Measurements from ENCODE around the gene SMIM14. TPM values are rescaled to one million over a fixed set of nuclear protein-coding genes. Genes with fewer than 3 reads are reported as not detected.
"Not testable (repeated sequence)": the region's sequence is repeated elsewhere in the genome, so short reads cannot be mapped to it uniquely, and the experiment has no call there.

Gene SMIM14
- total RNA-seq, 2 experiments from 2014 or later = 7.2 to 7.6 TPM

DNA sequence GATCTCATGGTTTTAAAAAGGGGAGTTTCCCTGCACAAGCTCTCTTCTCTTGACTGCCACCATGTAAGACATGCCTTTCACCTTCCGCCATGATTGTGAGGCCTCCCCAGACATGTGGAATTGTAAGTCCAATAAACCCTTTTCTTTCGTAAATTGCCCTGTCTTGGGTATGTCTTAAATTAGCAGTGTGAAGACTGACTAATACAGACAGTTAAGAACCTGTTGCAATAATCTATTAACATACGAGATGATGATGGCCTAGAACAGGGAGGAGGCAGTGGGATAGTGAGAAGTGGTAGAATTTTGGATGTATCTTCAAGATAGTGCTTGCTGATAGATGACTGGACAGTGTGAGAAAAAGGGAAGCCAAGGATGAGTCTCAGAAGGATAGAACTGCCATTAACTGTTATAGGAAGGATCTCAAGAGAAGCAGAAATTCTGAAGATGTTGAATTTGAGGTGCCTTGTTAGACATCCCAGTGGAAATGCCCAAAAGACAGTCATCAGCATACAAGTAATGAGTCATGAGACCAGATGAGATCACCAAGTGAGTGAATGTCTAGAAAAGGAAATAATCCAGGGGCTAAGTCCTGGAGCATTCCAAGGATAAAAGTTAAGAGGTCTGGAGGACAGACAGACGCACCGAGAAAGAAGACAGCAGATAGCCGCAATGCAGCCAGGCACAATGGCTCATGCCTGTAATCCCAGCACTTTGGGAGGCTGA, 72.6 kb downstream of the SMIM14 start:
- Mint-ChIP-seq H3K36me3 (ENCODE audit: low read depth) (peaks cover 9% of the 10 kb centered on the region), H3K9me3 (peaks cover 8% of the 10 kb centered on the region), H3K4me1 (peaks cover 7% of the 10 kb centered on the region), H3K27ac (no peak overlapping the region), H3K4me3 (no peak overlapping the region), H3K27me3 (no peaks in the 10 kb centered on the region)
- POLR2A ChIA-PET = no interaction called here
- DNase-seq = no peak
- CTCF ChIA-PET = no interaction called here

- Mint-ChIP-seq H3K27ac (no peak overlapping the region), H3K4me3 (no peak overlapping the region), H3K36me3 (ENCODE audit: low read depth) (peaks cover 9% of the 10 kb centered on the region), H3K4me1 (peaks cover 2% of the 10 kb centered on the region), H3K27me3 (no peaks in the 10 kb centered on the region), H3K9me3 (peaks cover 8% of the 10 kb centered on the region)
- CTCF ChIA-PET = no interaction called here
- no peak for DNase-seq
- POLR2A ChIA-PET = no interaction called here
Measured at GRCh38 chr4:39563346-39563847, 75.3 kb downstream of the SMIM14 start.

DNA sequence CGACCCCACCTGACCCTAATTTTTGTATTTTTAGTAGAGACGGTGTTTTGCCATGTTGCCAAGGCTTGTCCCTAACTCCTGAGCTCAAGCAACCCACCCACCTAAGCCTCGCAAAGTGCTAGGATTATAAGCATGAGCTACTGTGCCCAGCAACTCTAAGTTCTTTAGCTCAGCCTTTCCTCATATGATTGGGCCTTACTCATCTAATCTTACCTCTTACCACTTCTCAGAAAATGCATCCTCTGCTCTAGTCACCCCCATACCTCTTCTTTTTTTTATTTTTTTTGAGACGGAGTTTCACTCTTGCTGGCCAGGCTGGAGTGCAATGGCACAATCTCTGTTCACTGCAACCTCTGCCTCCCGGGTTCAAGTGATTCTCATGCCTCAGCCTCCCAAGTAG, 75.9 kb downstream of the SMIM14 start:
- H3K27me3 Mint-ChIP-seq = no peaks in the 10 kb centered on the region
- no peak overlapping the region for H3K27ac Mint-ChIP-seq
- no peak for DNase-seq
- ChIA-PET POLR2A (no interaction called here), CTCF (no interaction called here)
- peaks cover 9% of the 10 kb centered on the region for H3K36me3 Mint-ChIP-seq (ENCODE audit: low read depth)
- peaks cover 8% of the 10 kb centered on the region for H3K9me3 Mint-ChIP-seq
- H3K4me3 Mint-ChIP-seq = no peak overlapping the region
- no peaks in the 10 kb centered on the region for H3K4me1 Mint-ChIP-seq

GRCh38 chr4:39559626-39560025, 79.0 kb downstream of the SMIM14 start:
- DNase-seq = no peak
- Mint-ChIP-seq H3K36me3 (ENCODE audit: low read depth) (peaks cover 2% of the 10 kb centered on the region), H3K27me3 (no peaks in the 10 kb centered on the region), H3K9me3 (no peaks in the 10 kb centered on the region), H3K4me1 (no peaks in the 10 kb centered on the region), H3K27ac (no peak overlapping the region), H3K4me3 (no peak overlapping the region)
- CTCF ChIA-PET = interaction anchor here (0.5 kb wide), 1 partner anchor 117 kb away, joined by 3 read pairs; no protein-coding TSS in a partner anchor
- POLR2A ChIA-PET = no interaction called here

GRCh38 chr4:39555472-39555871, 83.2 kb downstream of the SMIM14 start:
- Mint-ChIP-seq H3K4me1 (no peaks in the 10 kb centered on the region), H3K9me3 (no peaks in the 10 kb centered on the region), H3K36me3 (ENCODE audit: low read depth) (no peaks in the 10 kb centered on the region), H3K27ac (no peak overlapping the region), H3K27me3 (no peaks in the 10 kb centered on the region), H3K4me3 (no peak overlapping the region)
- ChIA-PET CTCF (no interaction called here), POLR2A (no interaction called here)
- no peak for DNase-seq

DNA sequence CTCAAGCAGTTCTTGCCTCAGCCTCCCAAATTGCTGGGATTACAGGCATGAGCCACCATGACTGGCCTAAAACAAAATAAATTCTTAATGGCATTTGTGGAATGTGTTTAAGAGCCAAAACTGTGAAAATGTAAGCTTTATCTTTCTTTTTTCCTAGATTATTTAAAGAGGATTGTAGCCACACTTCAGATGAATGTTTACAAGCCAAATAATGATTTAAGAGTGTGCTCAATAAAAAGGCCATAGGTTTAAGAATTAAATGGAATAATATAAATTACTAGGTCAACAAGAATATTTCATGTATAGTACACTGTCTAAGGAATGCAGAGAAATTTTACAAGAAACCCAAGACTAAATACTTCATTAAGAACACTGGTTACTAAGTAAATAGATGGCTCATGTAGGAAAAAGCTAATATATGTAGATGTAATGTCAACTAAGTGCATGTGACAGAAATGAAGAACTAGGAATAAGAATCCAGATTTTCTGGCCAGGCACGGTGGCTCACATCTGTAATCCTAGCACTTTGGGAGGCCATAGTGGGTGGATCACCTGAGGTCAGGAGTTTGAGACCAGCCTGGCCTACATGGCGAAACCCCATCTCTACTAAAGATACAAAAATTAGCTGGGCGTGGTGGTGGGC, 90.1 kb downstream of the SMIM14 start:
- no peaks in the 10 kb centered on the region for H3K27me3 Mint-ChIP-seq
- no peaks in the 10 kb centered on the region for H3K9me3 Mint-ChIP-seq
- H3K4me1 Mint-ChIP-seq = no peaks in the 10 kb centered on the region
- H3K27ac Mint-ChIP-seq = no peak overlapping the region
- POLR2A ChIA-PET = interaction anchor here (1.1 kb wide), 1 partner anchor 21 kb away, joined by 3 read pairs; the partner anchor contains the start of gene UGDH
- no peak for DNase-seq
- no peak overlapping the region for H3K4me3 Mint-ChIP-seq
- CTCF ChIA-PET = no interaction called here
- no peaks in the 10 kb centered on the region for H3K36me3 Mint-ChIP-seq (ENCODE audit: low read depth)

GRCh38 chr4:39544580-39545315, 93.9 kb downstream of the SMIM14 start:
- Mint-ChIP-seq H3K9me3 (no peaks in the 10 kb centered on the region), H3K27me3 (no peaks in the 10 kb centered on the region), H3K27ac (no peak overlapping the region), H3K36me3 (ENCODE audit: low read depth) (no peaks in the 10 kb centered on the region), H3K4me3 (no peak overlapping the region), H3K4me1 (no peaks in the 10 kb centered on the region)
- ChIA-PET CTCF (no interaction called here), POLR2A (no interaction called here)
- DNase-seq = no peak

GRCh38 chr4:39544080-39544479, 94.6 kb downstream of the SMIM14 start:
- POLR2A ChIA-PET; H3K27ac Mint-ChIP-seq; H3K36me3 Mint-ChIP-seq (ENCODE audit: low read depth); CTCF ChIA-PET; H3K4me1 Mint-ChIP-seq; DNase-seq; H3K27me3 Mint-ChIP-seq; H3K4me3 Mint-ChIP-seq; H3K9me3 Mint-ChIP-seq: not testable (repeated sequence)

- ChIA-PET POLR2A (no interaction called here), CTCF (interaction anchor here (0.5 to 1.4 kb wide), 2 partner anchors 16 to 606 kb away, joined by 3 to 4 read pairs; partner anchors contain the start of gene UGDH)
- Mint-ChIP-seq H3K36me3 (ENCODE audit: low read depth) (no peaks in the 10 kb centered on the region), H3K27me3 (no peaks in the 10 kb centered on the region), H3K4me3 (no peak overlapping the region), H3K4me1 (no peaks in the 10 kb centered on the region), H3K27ac (no peak overlapping the region), H3K9me3 (no peaks in the 10 kb centered on the region)
- no peak for DNase-seq
Measured at GRCh38 chr4:39543034-39543433, 95.6 kb downstream of the SMIM14 start.

DNA sequence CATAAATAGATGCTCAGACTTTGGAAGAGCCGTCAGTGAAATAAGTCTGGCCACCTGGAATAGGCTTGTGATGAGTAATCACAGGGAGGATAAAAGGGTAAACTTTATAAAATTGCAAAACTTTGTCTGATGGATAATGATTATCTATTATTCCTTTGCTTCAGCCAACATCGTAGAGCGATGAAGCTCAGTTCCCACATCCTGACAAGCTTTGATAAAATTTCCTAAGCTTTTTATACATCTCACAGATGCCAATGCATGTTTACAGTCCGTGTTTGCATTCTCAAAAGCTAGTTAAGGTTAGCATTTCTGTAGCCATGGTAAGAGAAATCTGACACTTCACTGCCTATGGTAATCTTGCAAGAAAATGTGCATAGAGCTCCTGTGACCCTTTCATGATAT, 96.1 kb downstream of the SMIM14 start:
- no peaks in the 10 kb centered on the region for H3K4me1 Mint-ChIP-seq
- DNase-seq = no peak
- no peaks in the 10 kb centered on the region for H3K36me3 Mint-ChIP-seq (ENCODE audit: low read depth)
- H3K27ac Mint-ChIP-seq = no peak overlapping the region
- ChIA-PET CTCF (interaction anchor here (0.5 to 1.4 kb wide), 2 partner anchors 15 to 607 kb away, joined by 3 to 4 read pairs; partner anchors contain the start of gene UGDH), POLR2A (no interaction called here)
- H3K9me3 Mint-ChIP-seq = no peaks in the 10 kb centered on the region
- H3K4me3 Mint-ChIP-seq = no peak overlapping the region
- H3K27me3 Mint-ChIP-seq = no peaks in the 10 kb centered on the region

DNA sequence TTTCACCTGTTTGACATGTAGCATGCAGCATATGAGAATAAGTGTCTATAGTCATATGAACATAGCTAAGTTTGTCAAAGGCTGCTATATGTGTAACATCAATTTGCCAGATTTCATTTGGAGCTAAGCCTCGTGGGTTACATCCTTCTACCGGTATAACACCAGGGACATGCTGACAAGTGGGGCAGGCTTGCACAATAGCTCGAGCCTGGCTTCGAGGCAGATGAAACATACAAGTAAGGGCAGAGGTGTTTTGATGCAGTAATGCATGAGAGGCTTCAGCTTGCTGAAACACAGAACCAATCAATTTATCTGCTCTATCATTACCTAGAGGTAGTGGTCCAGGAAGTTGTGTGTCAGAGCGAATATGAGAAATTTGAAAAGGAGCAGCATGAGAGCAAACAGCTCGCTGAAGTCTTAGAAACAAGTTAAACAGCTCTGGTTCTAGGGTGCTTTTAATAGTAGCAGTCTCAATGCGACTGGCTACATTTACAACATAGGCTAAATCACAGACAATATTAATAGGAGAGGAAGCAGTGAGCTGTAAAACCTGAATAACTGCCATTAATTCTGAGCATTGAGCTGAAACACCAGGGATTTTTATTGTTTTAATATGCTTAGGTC, 96.6 kb downstream of the SMIM14 start:
- no peak overlapping the region for H3K27ac Mint-ChIP-seq
- no peaks in the 10 kb centered on the region for H3K4me1 Mint-ChIP-seq
- POLR2A ChIA-PET = no interaction called here
- H3K9me3 Mint-ChIP-seq = no peaks in the 10 kb centered on the region
- CTCF ChIA-PET = interaction anchor here (1.4 kb wide), 1 partner anchor 15 kb away, joined by 4 read pairs; the partner anchor contains the start of gene UGDH
- no peak overlapping the region for H3K4me3 Mint-ChIP-seq
- no peaks in the 10 kb centered on the region for H3K27me3 Mint-ChIP-seq
- no peak for DNase-seq
- H3K36me3 Mint-ChIP-seq (ENCODE audit: low read depth) = no peaks in the 10 kb centered on the region

GRCh38 chr4:39539089-39539611, 99.5 kb downstream of the SMIM14 start:
- peaks cover 4% of the 10 kb centered on the region for H3K9me3 Mint-ChIP-seq
- no peaks in the 10 kb centered on the region for H3K4me1 Mint-ChIP-seq
- ChIA-PET CTCF (no interaction called here), POLR2A (no interaction called here)
- H3K27ac Mint-ChIP-seq = no peak overlapping the region
- no peak overlapping the region for H3K4me3 Mint-ChIP-seq
- H3K36me3 Mint-ChIP-seq (ENCODE audit: low read depth) = peaks cover 4% of the 10 kb centered on the region
- H3K27me3 Mint-ChIP-seq = no peaks in the 10 kb centered on the region
- DNase-seq = no peak

DNA sequence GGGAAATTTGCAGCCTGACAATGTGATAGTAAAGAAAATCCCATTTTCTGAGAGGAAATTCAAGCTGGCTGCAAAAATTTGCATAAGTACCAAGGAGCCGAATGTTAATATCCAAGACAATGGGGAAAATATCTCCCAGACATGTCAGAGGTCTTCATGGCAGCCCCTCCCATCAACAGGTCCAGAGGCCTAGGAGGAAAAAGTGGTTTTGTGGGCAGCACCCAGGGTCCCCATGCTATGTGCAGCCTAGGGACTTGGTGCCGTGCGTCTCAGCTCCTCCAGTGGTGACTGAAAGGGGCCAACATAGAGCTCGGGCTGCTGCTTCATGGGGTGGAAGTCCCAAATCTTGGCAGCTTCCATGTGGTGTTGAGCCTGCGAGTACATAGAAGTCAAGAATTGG, 105.1 kb downstream of the SMIM14 start:
- no peak overlapping the region for H3K27ac Mint-ChIP-seq
- ChIA-PET POLR2A (no interaction called here), CTCF (no interaction called here)
- H3K27me3 Mint-ChIP-seq = no peaks in the 10 kb centered on the region
- H3K36me3 Mint-ChIP-seq (ENCODE audit: low read depth) = peaks cover 26% of the 10 kb centered on the region
- no peak for DNase-seq
- peaks cover 29% of the 10 kb centered on the region for H3K9me3 Mint-ChIP-seq
- peaks cover under 1% of the 10 kb centered on the region for H3K4me1 Mint-ChIP-seq
- H3K4me3 Mint-ChIP-seq = no peak overlapping the region

All from activated CD4-positive, alpha-beta memory T cell treated with anti-CD3 and anti-CD28 coated beads, Interleukin-2, amount 10 ng/mL, durations not matched to agents 7 days and 5 days (primary cell).